Stimulated activated CD8-positive, alpha-beta memory T cell treated with anti-CD3 and anti-CD28 coated beads, Interleukin-15, amount 100 ng/mL, for 24 hours (primary cell): ENCODE measurements around the gene PRSS12.

Source experiments
- DNase-seq: peaks from one replicate; pipeline ENCODE4 v3.0.0-alpha.2; 2020; ENCODE audit warnings: low read depth

Gene PRSS12

GRCh38 chr4:118356111-118356510 is 3.3 kb upstream of the PRSS12 start:
- DNase-seq = no peak

GRCh38 chr4:118354913-118355312 is 2.1 kb upstream of the PRSS12 start:
- DNase-seq = no peak

- DNase-seq = no peak
Observed at GRCh38 chr4:118353534-118354030, 779 bp upstream of the PRSS12 start.

- no peak for DNase-seq
Observed at GRCh38 chr4:118351851-118352827, 664 bp downstream of the PRSS12 start.

GRCh38 chr4:118350961-118351360 is 1.8 kb downstream of the PRSS12 start:
- no peak for DNase-seq

GRCh38 chr4:118348886-118349285 is 3.9 kb downstream of the PRSS12 start:
- no peak for DNase-seq

- no peak for DNase-seq
Observed at GRCh38 chr4:118346495-118346894, 6.3 kb downstream of the PRSS12 start.

- no peak for DNase-seq
Observed at GRCh38 chr4:118345813-118346212, 7.0 kb downstream of the PRSS12 start.

GRCh38 chr4:118344801-118345200 is 8.0 kb downstream of the PRSS12 start:
- no peak for DNase-seq

- DNase-seq = no peak
Observed at GRCh38 chr4:118343501-118343900, 9.3 kb downstream of the PRSS12 start.

GRCh38 chr4:118340109-118340508 is 12.7 kb downstream of the PRSS12 start:
- no peak for DNase-seq

GRCh38 chr4:118338981-118339765 is 13.6 kb downstream of the PRSS12 start:
- no peak for DNase-seq

GRCh38 chr4:118338518-118338917 is 14.3 kb downstream of the PRSS12 start:
- DNase-seq = no peak

GRCh38 chr4:118337954-118338353 is 14.8 kb downstream of the PRSS12 start:
- no peak for DNase-seq

- no peak for DNase-seq
Observed at GRCh38 chr4:118335774-118336173, 17.0 kb downstream of the PRSS12 start.

GRCh38 chr4:118335324-118335723 is 17.5 kb downstream of the PRSS12 start:
- no peak for DNase-seq

- no peak for DNase-seq
Observed at GRCh38 chr4:118331352-118331751, 21.5 kb downstream of the PRSS12 start.

GRCh38 chr4:118329849-118330248 is 23.0 kb downstream of the PRSS12 start:
- DNase-seq = no peak

- no peak for DNase-seq
Observed at GRCh38 chr4:118327554-118328241, 25.1 kb downstream of the PRSS12 start.

- DNase-seq = no peak
Observed at GRCh38 chr4:118326585-118326984, 26.2 kb downstream of the PRSS12 start.

- DNase-seq = no peak
Observed at GRCh38 chr4:118325431-118325830, 27.4 kb downstream of the PRSS12 start.

- DNase-seq = no peak
Observed at GRCh38 chr4:118322831-118323502, 29.8 kb downstream of the PRSS12 start.
